ENCODE results near the gene CYP26C1. TPM values are rescaled to one million over a fixed set of nuclear protein-coding genes. Genes with fewer than 3 reads are reported as not detected.

The CYP26C1 gene, protein sequence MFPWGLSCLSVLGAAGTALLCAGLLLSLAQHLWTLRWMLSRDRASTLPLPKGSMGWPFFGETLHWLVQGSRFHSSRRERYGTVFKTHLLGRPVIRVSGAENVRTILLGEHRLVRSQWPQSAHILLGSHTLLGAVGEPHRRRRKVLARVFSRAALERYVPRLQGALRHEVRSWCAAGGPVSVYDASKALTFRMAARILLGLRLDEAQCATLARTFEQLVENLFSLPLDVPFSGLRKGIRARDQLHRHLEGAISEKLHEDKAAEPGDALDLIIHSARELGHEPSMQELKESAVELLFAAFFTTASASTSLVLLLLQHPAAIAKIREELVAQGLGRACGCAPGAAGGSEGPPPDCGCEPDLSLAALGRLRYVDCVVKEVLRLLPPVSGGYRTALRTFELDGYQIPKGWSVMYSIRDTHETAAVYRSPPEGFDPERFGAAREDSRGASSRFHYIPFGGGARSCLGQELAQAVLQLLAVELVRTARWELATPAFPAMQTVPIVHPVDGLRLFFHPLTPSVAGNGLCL
- total RNA-seq: not detected
- not detected for polyA plus RNA-seq

DNA sequence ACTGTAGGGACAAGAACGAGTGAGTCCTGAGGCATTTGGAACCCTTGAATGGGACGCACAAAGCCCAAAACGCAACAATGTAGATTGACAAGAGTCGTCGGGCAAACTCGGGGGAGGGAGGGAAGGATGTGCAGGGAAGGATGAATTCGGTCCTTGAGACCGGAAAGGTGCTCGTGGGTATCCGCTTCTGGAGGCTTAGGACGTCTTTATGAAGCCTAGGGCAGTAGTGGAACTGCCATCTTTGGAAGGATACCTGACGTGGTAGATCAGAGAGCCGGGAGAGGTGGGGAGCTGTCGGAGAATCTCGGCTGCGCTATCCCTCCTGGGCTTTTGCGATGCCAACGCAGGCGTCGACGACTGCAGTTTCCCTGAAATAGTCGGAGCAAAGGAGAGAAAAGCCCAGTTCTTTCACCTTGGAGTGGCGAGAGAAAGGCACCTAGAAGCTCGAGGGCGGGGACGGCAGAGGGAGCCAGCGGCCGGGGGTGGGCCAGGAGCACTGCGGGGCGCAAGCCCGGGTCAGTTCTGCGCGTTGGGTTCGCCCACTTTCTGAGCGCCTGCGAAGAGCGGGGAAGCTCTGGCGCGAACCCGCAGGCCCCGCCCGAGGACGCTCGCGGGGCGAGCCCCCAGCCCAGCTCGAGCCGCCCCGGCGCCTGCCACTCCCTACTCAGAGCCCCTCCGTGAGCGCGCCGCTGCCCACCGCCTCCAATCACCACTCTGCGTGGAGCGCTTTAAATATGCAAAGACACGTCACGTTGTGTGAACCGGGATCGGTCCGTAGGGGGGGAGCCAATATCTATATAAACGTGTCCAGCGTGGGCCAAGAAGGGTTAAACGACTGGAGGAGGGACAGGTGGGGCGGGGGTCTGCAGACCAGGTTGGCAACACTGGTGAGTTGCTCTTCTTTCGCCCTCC is at the start of gene CYP26C1:
Gene CYP26C1 (plus strand): TSS at position 824 of the 912 bp plus-strand sequence. CDS start 466 bp downstream, outside the sequence.
- Mint-ChIP-seq H3K36me3 (peaks cover 28% of the 10 kb centered on the region), H3K4me1 (peaks cover 0 to 30% (median 5%) of the 10 kb centered on the region in 4 donors), H3K4me3 (peak within 1 kb of the TSS in 2 of 4 donors; percentile 44 to 78), H3K27me3 (peaks cover 43% of the 10 kb centered on the region), H3K27ac (no peak within 1 kb of the TSS), H3K9me3 (no peaks in the 10 kb centered on the region)
- Histone ChIP-seq H3K4me3 (ENCODE audit: low read depth, low read length) (no peak within 1 kb of the TSS), H3K36me3 (ENCODE audit: control insufficient read depth, insufficient read depth, low read length) (peaks cover 14% of the 10 kb centered on the region), H3K27me3 (ENCODE audit: control insufficient read depth, insufficient read depth, low read length) (peaks cover 7% of the 10 kb centered on the region), H3K9me3 (ENCODE audit: control insufficient read depth in 2 of 2, low read length in 2 of 2) (no peaks in the 10 kb centered on the region), H3K4me1 (ENCODE audit: control insufficient read depth, insufficient read depth, low read length, poor library complexity, severe bottlenecking) (peaks cover 16% of the 10 kb centered on the region), H3K27ac (ENCODE audit: insufficient read depth, low read length, poor library complexity, severe bottlenecking) (no peak within 1 kb of the TSS)
- ATAC-seq (ENCODE audit: low read depth in 2 of 2): no peak
- no peak for DNase-seq

DNA sequence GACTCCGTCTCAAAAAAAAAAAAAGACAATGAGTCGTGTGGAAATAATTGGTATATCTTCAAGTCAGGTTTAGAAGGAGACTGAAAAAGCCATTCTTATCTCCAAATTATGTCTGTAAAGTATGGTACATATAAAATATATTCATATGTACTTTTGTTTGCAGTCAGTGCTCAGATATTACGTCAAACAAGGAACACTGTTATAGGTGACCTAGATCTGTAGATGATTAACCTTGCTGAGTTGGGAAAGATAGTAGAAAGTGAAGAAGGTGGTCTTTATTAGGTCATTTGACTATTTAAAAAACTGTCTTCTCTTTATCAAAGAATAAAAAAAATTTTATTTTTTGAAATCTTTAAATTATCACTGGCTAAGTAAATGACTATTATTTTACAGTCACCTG is 44.9 kb upstream of the CYP26C1 start:
- ATAC-seq (ENCODE audit: low read depth in 2 of 2) (no peak), DNase-seq (no peak)
- Histone ChIP-seq H3K27ac (ENCODE audit: insufficient read depth, low read length, poor library complexity, severe bottlenecking) (no peak overlapping the region), H3K27me3 (ENCODE audit: control insufficient read depth, insufficient read depth, low read length) (no peaks in the 10 kb centered on the region), H3K9me3 (ENCODE audit: control insufficient read depth in 2 of 2, low read length in 2 of 2) (no peaks in the 10 kb centered on the region), H3K4me3 (ENCODE audit: low read depth, low read length) (no peak overlapping the region), H3K4me1 (ENCODE audit: control insufficient read depth, insufficient read depth, low read length, poor library complexity, severe bottlenecking) (no peaks in the 10 kb centered on the region), H3K36me3 (ENCODE audit: control insufficient read depth, insufficient read depth, low read length) (peaks cover 4% of the 10 kb centered on the region)
- no peak overlapping the region for H3K27ac Mint-ChIP-seq
- H3K4me1 Mint-ChIP-seq: no peaks in the 10 kb centered on the region
- H3K27me3 Mint-ChIP-seq: no peaks in the 10 kb centered on the region
- H3K9me3 Mint-ChIP-seq: no peaks in the 10 kb centered on the region
- peaks cover 13% of the 10 kb centered on the region for H3K36me3 Mint-ChIP-seq
- H3K4me3 Mint-ChIP-seq: no peak overlapping the region

DNA sequence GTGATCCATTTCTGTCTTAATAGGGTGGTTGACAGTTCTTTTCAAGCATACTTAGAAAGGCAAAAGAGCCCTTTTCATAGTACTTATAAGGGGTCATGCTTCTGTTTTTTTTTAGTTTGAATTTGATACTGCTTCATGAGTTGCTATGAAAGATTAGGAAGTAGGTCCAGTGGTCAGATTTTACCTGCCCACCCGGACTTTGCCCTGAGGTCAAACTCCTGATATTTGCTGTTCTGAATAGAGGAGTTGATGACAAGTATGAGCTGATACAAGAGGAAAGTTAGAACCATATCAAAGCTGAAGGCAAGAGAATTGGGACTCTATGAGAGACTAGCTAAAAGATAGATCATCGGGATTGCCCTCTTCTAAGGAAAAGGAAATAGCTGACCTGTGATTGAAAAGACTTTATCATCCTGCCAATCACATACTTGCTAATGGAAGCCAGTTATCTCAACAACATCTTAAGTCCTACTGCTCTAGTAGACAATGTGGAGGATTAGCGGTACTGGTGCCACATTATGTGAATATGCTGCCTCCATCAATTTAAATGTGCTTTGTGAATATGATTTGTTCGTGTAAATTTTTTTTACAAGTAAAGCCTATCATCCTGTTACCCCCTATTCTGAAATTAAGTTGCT is 37.5 kb upstream of the CYP26C1 start:
- no peak overlapping the region for H3K4me3 Mint-ChIP-seq
- Histone ChIP-seq H3K36me3 (ENCODE audit: control insufficient read depth, insufficient read depth, low read length) (no peaks in the 10 kb centered on the region), H3K4me3 (ENCODE audit: low read depth, low read length) (no peak overlapping the region), H3K9me3 (ENCODE audit: control insufficient read depth in 2 of 2, low read length in 2 of 2) (no peaks in the 10 kb centered on the region), H3K27ac (ENCODE audit: insufficient read depth, low read length, poor library complexity, severe bottlenecking) (no peak overlapping the region), H3K27me3 (ENCODE audit: control insufficient read depth, insufficient read depth, low read length) (no peaks in the 10 kb centered on the region), H3K4me1 (ENCODE audit: control insufficient read depth, insufficient read depth, low read length, poor library complexity, severe bottlenecking) (no peaks in the 10 kb centered on the region)
- H3K9me3 Mint-ChIP-seq: no peaks in the 10 kb centered on the region
- DNase-seq (no peak), ATAC-seq (ENCODE audit: low read depth in 2 of 2) (no peak)
- no peak overlapping the region for H3K27ac Mint-ChIP-seq
- peaks cover 30% of the 10 kb centered on the region for H3K36me3 Mint-ChIP-seq
- no peaks in the 10 kb centered on the region for H3K4me1 Mint-ChIP-seq
- no peaks in the 10 kb centered on the region for H3K27me3 Mint-ChIP-seq

DNA sequence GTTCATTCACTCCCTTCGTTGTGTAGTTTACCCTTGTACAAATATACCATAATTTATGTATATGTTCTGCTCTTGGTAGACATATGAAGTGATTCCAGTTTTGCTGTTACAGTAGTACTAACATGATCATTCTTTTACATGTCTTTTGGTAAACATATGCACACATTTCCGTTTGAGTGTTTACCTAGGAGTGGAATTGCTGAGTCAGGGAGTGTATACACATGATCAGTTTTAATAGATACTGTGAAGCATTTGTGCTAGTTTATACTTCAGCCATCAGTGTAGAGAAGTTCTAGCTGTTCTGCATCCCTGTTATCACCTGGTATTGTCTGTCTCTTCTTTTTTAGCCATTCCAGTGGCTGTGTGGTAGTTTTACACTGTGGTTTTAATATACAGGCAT is 34.5 kb upstream of the CYP26C1 start:
- no peaks in the 10 kb centered on the region for H3K4me1 Mint-ChIP-seq
- ATAC-seq (ENCODE audit: low read depth in 2 of 2): no peak
- no peak for DNase-seq
- H3K27ac Mint-ChIP-seq: no peak overlapping the region
- Histone ChIP-seq H3K4me1 (ENCODE audit: control insufficient read depth, insufficient read depth, low read length, poor library complexity, severe bottlenecking) (no peaks in the 10 kb centered on the region), H3K27ac (ENCODE audit: insufficient read depth, low read length, poor library complexity, severe bottlenecking) (no peak overlapping the region), H3K36me3 (ENCODE audit: control insufficient read depth, insufficient read depth, low read length) (no peaks in the 10 kb centered on the region), H3K4me3 (ENCODE audit: low read depth, low read length) (no peak overlapping the region), H3K9me3 (ENCODE audit: control insufficient read depth in 2 of 2, low read length in 2 of 2) (no peaks in the 10 kb centered on the region), H3K27me3 (ENCODE audit: control insufficient read depth, insufficient read depth, low read length) (no peaks in the 10 kb centered on the region)
- H3K27me3 Mint-ChIP-seq: no peaks in the 10 kb centered on the region
- no peak overlapping the region for H3K4me3 Mint-ChIP-seq
- no peaks in the 10 kb centered on the region for H3K9me3 Mint-ChIP-seq
- H3K36me3 Mint-ChIP-seq: peaks cover 27% of the 10 kb centered on the region

DNA sequence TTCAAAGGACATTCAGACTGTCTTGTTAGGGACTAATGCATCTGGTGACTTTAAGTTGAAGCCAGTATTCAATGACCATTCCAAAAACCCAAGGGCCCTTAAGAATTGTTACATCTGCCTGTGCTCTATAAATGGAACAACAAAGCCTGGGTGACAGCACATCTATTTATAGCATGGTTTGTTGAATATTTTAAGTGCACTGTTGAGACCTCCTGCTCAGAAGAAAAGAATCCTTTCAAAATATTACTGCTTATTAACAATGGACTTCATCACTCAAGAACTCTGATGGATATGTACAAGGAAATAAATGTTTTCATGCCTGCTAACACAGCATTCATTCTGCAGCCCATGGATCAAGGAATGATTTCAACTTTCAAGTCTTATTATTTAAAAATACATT is 33.1 kb upstream of the CYP26C1 start:
- Mint-ChIP-seq H3K36me3 (peaks cover 28% of the 10 kb centered on the region), H3K9me3 (no peaks in the 10 kb centered on the region), H3K27me3 (no peaks in the 10 kb centered on the region), H3K27ac (no peak overlapping the region), H3K4me3 (no peak overlapping the region), H3K4me1 (peaks cover 0 to 6% (median 0%) of the 10 kb centered on the region in 4 donors)
- H3K4me1 ChIP-seq (ENCODE audit: control insufficient read depth, insufficient read depth, low read length, poor library complexity, severe bottlenecking): no peaks in the 10 kb centered on the region
- H3K27ac ChIP-seq (ENCODE audit: insufficient read depth, low read length, poor library complexity, severe bottlenecking): no peak overlapping the region
- no peaks in the 10 kb centered on the region for H3K36me3 ChIP-seq (ENCODE audit: control insufficient read depth, insufficient read depth, low read length)
- no peaks in the 10 kb centered on the region for H3K27me3 ChIP-seq (ENCODE audit: control insufficient read depth, insufficient read depth, low read length)
- no peaks in the 10 kb centered on the region for H3K9me3 ChIP-seq (ENCODE audit: control insufficient read depth in 2 of 2, low read length in 2 of 2)
- ATAC-seq (ENCODE audit: low read depth in 2 of 2) (no peak), DNase-seq (no peak)
- no peak overlapping the region for H3K4me3 ChIP-seq (ENCODE audit: low read depth, low read length)

DNA sequence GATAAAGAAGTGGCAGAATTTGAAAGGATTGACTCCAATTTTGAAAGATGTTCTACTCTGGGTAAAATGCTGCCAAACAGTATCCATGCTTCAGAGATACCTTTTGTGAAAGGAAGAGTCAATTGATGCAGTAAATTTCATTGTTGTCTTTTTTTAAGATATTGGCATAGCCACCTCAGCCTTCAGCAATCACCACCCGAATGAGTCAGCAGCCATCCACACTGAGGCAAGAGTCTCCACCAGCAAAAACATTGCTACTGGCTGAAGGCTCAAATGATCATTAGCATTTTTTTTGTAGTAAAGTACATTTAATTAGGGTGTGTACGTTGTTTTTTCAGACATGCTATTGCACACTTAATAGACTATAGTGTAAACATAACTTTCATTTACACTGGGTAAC is 31.7 kb upstream of the CYP26C1 start:
- ATAC-seq (ENCODE audit: low read depth in 2 of 2) (no peak), DNase-seq (no peak)
- Histone ChIP-seq H3K27me3 (ENCODE audit: control insufficient read depth, insufficient read depth, low read length) (no peaks in the 10 kb centered on the region), H3K36me3 (ENCODE audit: control insufficient read depth, insufficient read depth, low read length) (no peaks in the 10 kb centered on the region), H3K9me3 (ENCODE audit: control insufficient read depth in 2 of 2, low read length in 2 of 2) (no peaks in the 10 kb centered on the region), H3K4me1 (ENCODE audit: control insufficient read depth, insufficient read depth, low read length, poor library complexity, severe bottlenecking) (no peaks in the 10 kb centered on the region), H3K4me3 (ENCODE audit: low read depth, low read length) (no peak overlapping the region), H3K27ac (ENCODE audit: insufficient read depth, low read length, poor library complexity, severe bottlenecking) (no peak overlapping the region)
- Mint-ChIP-seq H3K4me1 (peaks cover 0 to 10% (median 0%) of the 10 kb centered on the region in 4 donors), H3K36me3 (peaks cover 28% of the 10 kb centered on the region), H3K27me3 (no peaks in the 10 kb centered on the region), H3K27ac (no peak overlapping the region), H3K9me3 (no peaks in the 10 kb centered on the region), H3K4me3 (no peak overlapping the region)

DNA sequence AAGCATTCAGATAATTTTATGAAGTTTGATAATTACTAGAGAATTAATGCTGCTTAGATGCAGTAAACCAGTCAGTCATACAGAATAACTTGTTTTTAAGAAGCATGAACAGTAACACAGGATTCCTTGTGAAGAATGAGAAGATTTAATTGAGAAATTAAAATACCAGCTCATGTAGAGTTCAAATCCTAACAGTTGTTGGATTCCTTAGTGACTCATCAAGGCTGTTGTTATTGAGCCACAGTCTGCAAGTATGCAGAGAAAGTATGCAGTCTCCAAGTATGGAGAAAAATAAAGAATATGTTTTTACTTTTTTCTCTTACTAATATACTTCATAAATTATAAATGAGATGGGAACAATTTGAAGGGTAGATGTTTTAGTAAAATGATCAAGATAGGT is 30.2 kb upstream of the CYP26C1 start:
- H3K27ac Mint-ChIP-seq: no peak overlapping the region
- peaks cover 28% of the 10 kb centered on the region for H3K36me3 Mint-ChIP-seq
- ATAC-seq (ENCODE audit: low read depth in 2 of 2) (no peak), DNase-seq (no peak)
- H3K27me3 ChIP-seq (ENCODE audit: control insufficient read depth, insufficient read depth, low read length): no peaks in the 10 kb centered on the region
- H3K36me3 ChIP-seq (ENCODE audit: control insufficient read depth, insufficient read depth, low read length): no peaks in the 10 kb centered on the region
- H3K9me3 ChIP-seq (ENCODE audit: control insufficient read depth in 2 of 2, low read length in 2 of 2): no peaks in the 10 kb centered on the region
- H3K4me3 Mint-ChIP-seq: no peak overlapping the region
- no peaks in the 10 kb centered on the region for H3K9me3 Mint-ChIP-seq
- H3K4me1 ChIP-seq (ENCODE audit: control insufficient read depth, insufficient read depth, low read length, poor library complexity, severe bottlenecking): no peaks in the 10 kb centered on the region
- H3K4me1 Mint-ChIP-seq: peaks cover 0 to 10% (median 0%) of the 10 kb centered on the region in 4 donors
- no peaks in the 10 kb centered on the region for H3K27me3 Mint-ChIP-seq
- H3K27ac ChIP-seq (ENCODE audit: insufficient read depth, low read length, poor library complexity, severe bottlenecking): no peak overlapping the region
- no peak overlapping the region for H3K4me3 ChIP-seq (ENCODE audit: low read depth, low read length)

Measured in CD4-positive, CD25-positive, alpha-beta regulatory T cell (primary cell).